Measurements from ENCODE around the gene AUTS2. TPM values are rescaled to one million over a fixed set of nuclear protein-coding genes. Genes with fewer than 3 reads are reported as not detected.

The AUTS2 gene
- total RNA-seq, 2 experiments from 2014 or later = 16.9 to 17.7 TPM

- POLR2A ChIA-PET = no interaction called here
- Mint-ChIP-seq H3K36me3 (ENCODE audit: low read depth) (no peaks in the 10 kb centered on the region), H3K4me3 (no peak overlapping the region), H3K4me1 (no peaks in the 10 kb centered on the region), H3K27me3 (no peaks in the 10 kb centered on the region), H3K27ac (no peak overlapping the region), H3K9me3 (peaks cover 11% of the 10 kb centered on the region)
- DNase-seq = no peak
- CTCF ChIA-PET = no interaction called here
Observed at GRCh38 chr7:70837589-70837988, 1239.3 kb downstream of the AUTS2 start.

DNA sequence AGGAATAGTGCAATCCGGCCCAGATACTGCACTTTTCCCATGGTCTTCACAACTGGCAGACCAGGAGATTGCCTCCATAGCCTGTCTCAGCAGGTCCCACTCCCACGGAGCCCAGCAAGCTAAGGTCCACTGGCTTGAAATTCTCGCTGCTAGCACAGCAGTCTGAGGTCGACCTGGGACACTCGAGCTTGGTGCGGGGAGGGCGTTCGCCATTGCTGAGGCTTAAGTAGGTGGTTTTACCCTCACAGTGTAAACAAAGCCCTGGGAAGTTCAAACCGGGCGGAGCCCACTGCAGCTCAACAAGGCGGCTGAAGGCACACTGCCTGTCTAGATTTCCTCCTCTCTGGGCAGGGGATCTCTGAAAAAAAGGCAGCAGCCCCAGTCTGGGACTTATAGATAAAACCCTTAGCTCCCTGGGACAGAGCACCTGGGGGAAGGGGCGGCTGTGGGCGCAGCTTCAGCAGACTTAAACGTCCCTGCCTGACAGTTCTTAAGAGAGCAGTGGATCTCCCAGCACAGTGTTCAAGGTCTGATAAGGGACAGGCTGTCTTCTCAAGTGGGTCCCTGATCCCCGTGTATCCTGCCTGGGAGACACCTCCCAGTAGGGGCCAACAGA, 1240.1 kb downstream of the AUTS2 start:
- DNase-seq = no peak
- Mint-ChIP-seq H3K4me1 (no peaks in the 10 kb centered on the region), H3K9me3 (peaks cover 12% of the 10 kb centered on the region), H3K4me3 (no peak overlapping the region), H3K27me3 (no peaks in the 10 kb centered on the region), H3K27ac (no peak overlapping the region), H3K36me3 (ENCODE audit: low read depth) (no peaks in the 10 kb centered on the region)
- ChIA-PET POLR2A (no interaction called here), CTCF (no interaction called here)
